GM12878 (cell line): Measurements from ENCODE around the gene SCRN3. TPM values are rescaled to one million over a fixed set of nuclear protein-coding genes. Genes with fewer than 3 reads are reported as not detected.

ENCODE experiments used
- ATAC-seq: fragments of 200-7000 bp; cut with Tn5 transposase; 3 replicates; pipeline ENCODE4 v1.9.1; 2020; ENCODE audit warnings: mild to moderate bottlenecking, moderate library complexity
- BruUV-seq: library from RNA; stranded (reverse); fragments of 400-500 nt; replicated peaks from 2 replicates; lab custom pipeline; 2021; lab: Mats Ljungman, UMichigan
- CTCF ChIA-PET: fragments of 300-600 bp; sonication (Branson Sonifier 250); formaldehyde crosslinking; extraction: SDS; loops from one replicate; lab custom pipeline; 2021; ENCODE audit warnings: inconsistent platforms; lab: Yijun Ruan, JAX
- POLR2A ChIA-PET: fragments of 350-600 bp; formaldehyde crosslinking; extraction: SDS; loops from one replicate; lab custom pipeline; 2021; ENCODE audit warnings: inconsistent platforms; lab: Charles Lee
- RAD21 ChIA-PET: fragments of 300-600 bp; sonication (Branson Sonifier 250); formaldehyde crosslinking; loops from one replicate; lab custom pipeline; 2023; ENCODE audit warnings: antibody characterized with exemption; ENCODE audit not compliant: unreplicated experiment; lab: Charles Lee
- SMC1A ChIA-PET: fragments of 300-600 bp; sonication (Branson Sonifier 250); formaldehyde crosslinking; loops from one replicate; lab custom pipeline; 2023; ENCODE audit not compliant: unreplicated experiment, uncharacterized antibody; lab: Charles Lee
- DNase-seq: peaks from one replicate; pipeline ENCODE4 v3.0.0-alpha.2; 2011; ENCODE audit warnings: low read depth, low spot score
- FAIRE-seq: peaks from 3 replicates; lab custom pipeline; 2011; peaks lifted over from hg19 to GRCh38; lab: Jason Lieb, UNC
- H2AFZ ChIP-seq: 2 replicates; pipeline ENCODE4 v1.6.0; 2011; ENCODE audit warnings: low read depth, low read length, control low read depth; ENCODE audit not compliant: control insufficient read depth
- H3K27ac ChIP-seq: 2 replicates; pipeline ENCODE4 v1.5.1; 2011; ENCODE audit warnings: control low read depth; ENCODE audit not compliant: control insufficient read depth, insufficient read depth
- H3K27me3 ChIP-seq, 2 experiments: replicated peaks in 1 of 2; 2 replicates each; pipeline versions ENCODE4 v1.6.0 to v1.6.1; 2011; ENCODE audit warnings: low read length in 1 of 2; ENCODE audit not compliant: control insufficient read depth in 2 of 2, insufficient read depth in 2 of 2
- H3K36me3 ChIP-seq, 2 experiments: 2 replicates each; pipeline ENCODE4 v1.5.1; 2011; ENCODE audit warnings: low read length in 1 of 2; ENCODE audit not compliant: control insufficient read depth in 2 of 2, insufficient read depth in 2 of 2
- H3K4me1 ChIP-seq: 2 replicates; pipeline ENCODE4 v1.6.1; 2011; ENCODE audit warnings: mild to moderate bottlenecking, low read length, moderate library complexity, mixed read lengths; ENCODE audit not compliant: control insufficient read depth, insufficient read depth
- H3K4me2 ChIP-seq: 2 replicates; pipeline ENCODE4 v1.6.0; 2011; ENCODE audit warnings: control low read depth; ENCODE audit not compliant: control insufficient read depth, insufficient read depth
- H3K4me3 ChIP-seq: fragments of 200-600 bp; sonication (generic); 2 replicates; pipeline ENCODE4 v1.5.1; 2016
- H3K79me2 ChIP-seq: 2 replicates; pipeline ENCODE4 v1.6.0; 2011; ENCODE audit warnings: low read length; ENCODE audit not compliant: control insufficient read depth, insufficient read depth
- H3K9ac ChIP-seq: 2 replicates; pipeline ENCODE4 v1.8.0; 2011; ENCODE audit warnings: low read length, control low read depth, mixed read lengths; ENCODE audit not compliant: control insufficient read depth, insufficient read depth
- H3K9me3 ChIP-seq: replicated peaks from 3 replicates; pipeline ENCODE4 v1.5.1; 2011; ENCODE audit warnings: mild to moderate bottlenecking, low read length; ENCODE audit not compliant: control insufficient read depth, insufficient read depth
- H4K20me1 ChIP-seq: 2 replicates; pipeline ENCODE4 v1.6.0; 2011; ENCODE audit not compliant: control insufficient read depth, insufficient read depth
- FOXM1 ChIP-seq: IDR thresholded peaks from 2 replicates; pipeline ENCODE4 v1.6.1; 2012; ENCODE audit warnings: low read depth, mild to moderate bottlenecking, inconsistent platforms, low read length, moderate library complexity
- MEF2A ChIP-seq: IDR thresholded peaks from 2 replicates; pipeline ENCODE4 v1.6.1; 2011; ENCODE audit warnings: low read depth, mild to moderate bottlenecking, low read length, moderate library complexity; ENCODE audit not compliant: insufficient read depth
- MEF2B ChIP-seq: fragments of 450-650 bp; IDR thresholded peaks from 2 replicates; pipeline ENCODE4 v1.6.1; 2018; ENCODE audit warnings: mild to moderate bottlenecking, moderate library complexity; ENCODE audit not compliant: partially characterized antibody, poor library complexity, severe bottlenecking
- NFIC ChIP-seq: IDR thresholded peaks from 2 replicates; pipeline ENCODE4 v1.6.1; 2012; ENCODE audit warnings: low read depth, mild to moderate bottlenecking, inconsistent platforms, low read length, moderate library complexity
- SRF ChIP-seq, 2 experiments: IDR thresholded peaks; 2 replicates each; pipeline ENCODE4 v1.6.1; 2011; ENCODE audit warnings: low read depth in 2 of 2, low read length in 2 of 2, mild to moderate bottlenecking in 1 of 2, moderate library complexity in 1 of 2
- ZNF24 ChIP-seq: fragments of 450-650 bp; IDR thresholded peaks from 2 replicates; pipeline ENCODE4 v1.6.1; 2017; ENCODE audit warnings: antibody characterized with exemption, mild to moderate bottlenecking
- WGBS: methylation state at CpG from one replicate; pipeline ENCODE4 v1.1.6; 2016; ENCODE audit warnings: low lambda C conversion rate; ENCODE audit not compliant: insufficient replicate concordance, insufficient coverage; ENCODE audit errors: missing lambda C conversion rate; 5-methylcytosine and 5-hydroxymethylcytosine counted together
- in situ Hi-C: fragments of 300-500 bp; cut with MboI; formaldehyde crosslinking; loops from 9 replicates; pipeline ENCODE4 v1.14.3; 2018; ENCODE audit warnings: mixed read lengths
- intact Hi-C: fragments of 100-400 bp; cut with micrococcal nuclease; formaldehyde crosslinking; loops from one replicate; pipeline ENCODE4 v1.14.2; 2022; ENCODE audit not compliant: unreplicated experiment
- polyA plus RNA-seq, 11 experiments: library from polyadenylated mRNA; depleted of rRNA in 4 of 11; unstranded in 6 of 11; stranded (reverse) in 5 of 11; fragments of >200 nt; fragmentation: Nextera tagmentation in 4 of 11; fragmentation: Illumina TruSeq in 1 of 11; extraction: Ambion mirVana in 4 of 11; extraction: Trizol in 1 of 11; gene quantifications; 1 replicate in 1 of 11; 2 replicates in 10 of 11; pipeline versions ENCODE4 v1.2.1 to v1.2.3, GENCODE V29; 2011 to 2016; ENCODE audit warnings: inconsistent platforms in 2 of 11, missing spikeins in 2 of 11, low read depth in 1 of 11
- total RNA-seq, 4 experiments: library from RNA; depleted of rRNA in 3 of 4; stranded (reverse); fragments of >200 nt in 3 of 4; fragmentation: Illumina TruSeq in 1 of 4; extraction: Trizol in 1 of 4; gene quantifications; 2 replicates each; pipeline versions ENCODE4 v1.2.1 to v1.2.3, GENCODE V29; 2013 to 2021

Gene SCRN3
- total and polyA plus RNA-seq, 10 of the 15 experiments (the other 5 are each of a cell fraction or from before 2014, with no cell fraction given) = 5.7 to 16.0 (median 13.0) TPM

GRCh38 chr2:174450021-174450816 is 54.7 kb downstream of the SCRN3 start:
- TF ChIP-seq MEF2A = peak; percentile 88
- peak in 1 of 2 experiments; percentile 62; a peak in 1 of 4 replicates for TF ChIP-seq SRF (IDR thresholded peaks at IDR 0.05; ENCODE audit: low read depth in 2 of 2, low read length in 2 of 2)
- peak; percentile 44 for TF ChIP-seq MEF2B
- peak; percentile 54 for TF ChIP-seq NFIC
- 0 out of 2 replicates have a peak, but pooled peaks have one; percentile 19 for TF ChIP-seq FOXM1
- no peak for TF ChIP-seq ZNF24
- H3K4me1 ChIP-seq = peaks cover 9% of the 10 kb centered on the region; the same call in 1 of the 2 replicates
- no peaks in the 10 kb centered on the region for H4K20me1 ChIP-seq
- intact Hi-C loops = no loop called here
- FAIRE-seq (peak; percentile 64), ATAC-seq (peak; percentile 61), DNase-seq (peak; percentile 16)
- POLR2A ChIA-PET = interaction anchor here (0.6 kb wide), 1 partner anchor 405 kb away, joined by 4 read pairs; no protein-coding TSS in a partner anchor
- in situ Hi-C loops = no loop called here
- H2AFZ ChIP-seq = peak overlapping the region; percentile 48
- no peaks in the 10 kb centered on the region for H3K79me2 ChIP-seq
- RAD21 ChIA-PET = interaction anchor here (1.6 kb wide), 1 partner anchor 13 kb away, joined by 5 read pairs; no protein-coding TSS in a partner anchor
- no peaks in the 10 kb centered on the region; the same call in 2 of the 3 replicates for H3K9me3 ChIP-seq
- H3K36me3 ChIP-seq = no peaks in the 10 kb centered on the region; a peak in 1 of 4 replicates
- WGBS = 25% methylated on average over 4 of the region's 4 CpGs
- CTCF ChIA-PET = interaction anchor here (0.6 to 2.3 kb wide), 3 partner anchors 12 to 154 kb away, joined by 3 to 13 read pairs (median 3); no protein-coding TSS in a partner anchor
- no peaks in the 10 kb centered on the region for H3K27me3 ChIP-seq
- peak overlapping the region; percentile 64 for H3K27ac ChIP-seq
- SMC1A ChIA-PET = interaction anchor here (0.9 to 1.3 kb wide), 3 partner anchors 10 to 54 kb away, joined by 4 to 7 read pairs (median 4); no protein-coding TSS in a partner anchor
- BruUV-seq = no TSS peak
- H3K4me2 ChIP-seq = peak overlapping the region; percentile 50
- no peak overlapping the region for H3K9ac ChIP-seq
- H3K4me3 ChIP-seq = no peak overlapping the region
